ENCODE results near the gene STK32A.

GRCh38 chr5:147361441-147362175 lies 126.8 kb downstream of the STK32A start:
- TF ChIP-seq RAD21 (IDR thresholded peaks at IDR 0.05; ENCODE audit: low read depth) (no peak), POLR2A (IDR thresholded peaks at IDR 0.05; ENCODE audit: borderline replicate concordance, extremely low read depth, insufficient read depth, insufficient read length) (no peak), ZFX (IDR thresholded peaks at IDR 0.05) (no peak), SIN3A (IDR thresholded peaks at IDR 0.05; ENCODE audit: low read depth) (no peak), CEBPB (IDR thresholded peaks at IDR 0.05; ENCODE audit: low read depth) (no peak), EZH2 (IDR thresholded peaks at IDR 0.05) (no peak), ZBTB33 (IDR thresholded peaks at IDR 0.05; ENCODE audit: extremely low read depth, insufficient replicate concordance, low read length) (no peak), REST (IDR thresholded peaks at IDR 0.05; ENCODE audit: low read depth) (no peak), EGR1 (IDR thresholded peaks at IDR 0.05; ENCODE audit: low read depth) (no peak), YY1 (IDR thresholded peaks at IDR 0.05; ENCODE audit: extremely low read depth, insufficient replicate concordance, low read depth, low read length) (no peak), POLR2AphosphoS5 (IDR thresholded peaks at IDR 0.05; ENCODE audit: low read depth, low read length) (no peak)
- TF ChIP-seq, protein P1, sequence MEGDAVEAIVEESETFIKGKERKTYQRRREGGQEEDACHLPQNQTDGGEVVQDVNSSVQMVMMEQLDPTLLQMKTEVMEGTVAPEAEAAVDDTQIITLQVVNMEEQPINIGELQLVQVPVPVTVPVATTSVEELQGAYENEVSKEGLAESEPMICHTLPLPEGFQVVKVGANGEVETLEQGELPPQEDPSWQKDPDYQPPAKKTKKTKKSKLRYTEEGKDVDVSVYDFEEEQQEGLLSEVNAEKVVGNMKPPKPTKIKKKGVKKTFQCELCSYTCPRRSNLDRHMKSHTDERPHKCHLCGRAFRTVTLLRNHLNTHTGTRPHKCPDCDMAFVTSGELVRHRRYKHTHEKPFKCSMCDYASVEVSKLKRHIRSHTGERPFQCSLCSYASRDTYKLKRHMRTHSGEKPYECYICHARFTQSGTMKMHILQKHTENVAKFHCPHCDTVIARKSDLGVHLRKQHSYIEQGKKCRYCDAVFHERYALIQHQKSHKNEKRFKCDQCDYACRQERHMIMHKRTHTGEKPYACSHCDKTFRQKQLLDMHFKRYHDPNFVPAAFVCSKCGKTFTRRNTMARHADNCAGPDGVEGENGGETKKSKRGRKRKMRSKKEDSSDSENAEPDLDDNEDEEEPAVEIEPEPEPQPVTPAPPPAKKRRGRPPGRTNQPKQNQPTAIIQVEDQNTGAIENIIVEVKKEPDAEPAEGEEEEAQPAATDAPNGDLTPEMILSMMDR (IDR thresholded peaks at IDR 0.05 in 2 of 3, conservative IDR thresholded peaks at IDR 0.05 in 1 of 3; ENCODE audit: borderline replicate concordance in 1 of 3, insufficient read depth in 1 of 3, low read depth in 2 of 3, low read length in 2 of 3), result no peak
- TF ChIP-seq, protein P2, sequence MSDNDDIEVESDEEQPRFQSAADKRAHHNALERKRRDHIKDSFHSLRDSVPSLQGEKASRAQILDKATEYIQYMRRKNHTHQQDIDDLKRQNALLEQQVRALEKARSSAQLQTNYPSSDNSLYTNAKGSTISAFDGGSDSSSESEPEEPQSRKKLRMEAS (IDR thresholded peaks at IDR 0.05), result no peak
- TF ChIP-seq, protein P3, sequence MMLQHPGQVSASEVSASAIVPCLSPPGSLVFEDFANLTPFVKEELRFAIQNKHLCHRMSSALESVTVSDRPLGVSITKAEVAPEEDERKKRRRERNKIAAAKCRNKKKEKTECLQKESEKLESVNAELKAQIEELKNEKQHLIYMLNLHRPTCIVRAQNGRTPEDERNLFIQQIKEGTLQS (IDR thresholded peaks at IDR 0.05), result no peak
